C4-2B (cell line): ENCODE measurements around the gene ZNF771.

ENCODE experiments used
- CTCF ChIP-seq: fragments of 450-650 bp; conservative IDR thresholded peaks from 2 replicates; pipeline ENCODE4 v1.5.1; 2017; ENCODE audit warnings: mild to moderate bottlenecking
- ZFX ChIP-seq: fragments of 450-650 bp; IDR thresholded peaks from 2 replicates; pipeline ENCODE4 v1.6.1; 2017

- TF ChIP-seq CTCF = no peak
- no peak for TF ChIP-seq ZFX
These were observed 6.8 kb downstream of the ZNF771 start for GRCh38 chr16:30414159-30414558.
